HepG2 (cell line): ENCODE data around the gene RUNDC1. TPM values are rescaled to one million over a fixed set of nuclear protein-coding genes. Genes with fewer than 3 reads are reported as not detected.

Experiments used
- ATF5 ChIP-seq: sonication (generic); formaldehyde crosslinking; IDR thresholded peaks from 2 replicates; pipeline ENCODE4 v1.4.0; 2020; ENCODE audit warnings: mild to moderate bottlenecking, low read depth, missing genetic modification reagents
- ATF6 ChIP-seq: sonication (generic); formaldehyde crosslinking; conservative IDR thresholded peaks from 2 replicates; pipeline ENCODE4 v1.4.0; 2020; ENCODE audit warnings: missing genetic modification reagents
- EP300 ChIP-seq, 3 experiments: sonication (generic) in 1 of 3; formaldehyde crosslinking in 1 of 3; IDR thresholded peaks; 2 replicates each; pipeline versions ENCODE4 v1.5.1 to v1.6.1; 2011 to 2020; ENCODE audit warnings: low read depth in 2 of 3, low read length in 2 of 3, borderline replicate concordance in 1 of 3, improper control_type of control experiment in 1 of 3, mild to moderate bottlenecking in 1 of 3, missing genetic modification reagents in 1 of 3, moderate library complexity in 1 of 3
- FOXJ3 ChIP-seq: sonication (generic); formaldehyde crosslinking; IDR thresholded peaks from 2 replicates; pipeline ENCODE4 v1.4.0; 2020; ENCODE audit warnings: missing genetic modification reagents, mild to moderate bottlenecking, borderline replicate concordance
- FOXP4 ChIP-seq: sonication (generic); formaldehyde crosslinking; IDR thresholded peaks from 2 replicates; pipeline ENCODE4 v1.4.0; 2020; ENCODE audit warnings: missing genetic modification reagents
- HMGXB3 ChIP-seq: sonication (generic); formaldehyde crosslinking; IDR thresholded peaks from 2 replicates; pipeline ENCODE4 v1.4.0; 2020; ENCODE audit warnings: missing genetic modification reagents, borderline replicate concordance
- HNF1B ChIP-seq: sonication (generic); formaldehyde crosslinking; IDR thresholded peaks from 2 replicates; pipeline ENCODE4 v1.5.1; 2020; ENCODE audit warnings: mild to moderate bottlenecking, moderate library complexity, missing genetic modification reagents
- KLF13 ChIP-seq: sonication (generic); formaldehyde crosslinking; IDR thresholded peaks from 2 replicates; pipeline ENCODE4 v1.4.0; 2020; ENCODE audit warnings: mild to moderate bottlenecking, missing genetic modification reagents
- RFX1 ChIP-seq: fragments of 450-650 bp; IDR thresholded peaks from 2 replicates; pipeline ENCODE4 v1.6.1; 2017
- SRY ChIP-seq: sonication (generic); formaldehyde crosslinking; IDR thresholded peaks from 2 replicates; pipeline ENCODE4 v1.8.0; 2022; ENCODE audit warnings: mild to moderate bottlenecking, missing genetic modification reagents
- TOPORS ChIP-seq: sonication (generic); formaldehyde crosslinking; IDR thresholded peaks from 2 replicates; pipeline ENCODE4 v1.8.0; 2023; ENCODE audit warnings: mild to moderate bottlenecking, missing genetic modification reagents
- ZBTB26 ChIP-seq: IDR thresholded peaks from 2 replicates; pipeline ENCODE4 v1.6.1; 2016; ENCODE audit warnings: missing compliant biosample characterization, missing genetic modification reagents, borderline replicate concordance
- ZNF143 ChIP-seq: sonication (generic); formaldehyde crosslinking; IDR thresholded peaks from 2 replicates; pipeline ENCODE4 v1.4.0; 2020; ENCODE audit warnings: missing genetic modification reagents
- ZNF768 ChIP-seq: sonication (generic); formaldehyde crosslinking; IDR thresholded peaks from 2 replicates; pipeline ENCODE4 v1.4.0; 2020; ENCODE audit warnings: missing genetic modification reagents
- polyA plus RNA-seq, 8 experiments: library from polyadenylated mRNA; depleted of rRNA in 3 of 8; stranded (reverse) in 7 of 8; unstranded in 1 of 8; fragments of >200 nt; fragmentation: Illumina TruSeq in 4 of 8; extraction: Trizol in 4 of 8; gene quantifications; 2 replicates each; pipeline versions ENCODE4 v1.2.1 to v1.2.3, GENCODE V29; 2011 to 2016; ENCODE audit warnings: low read depth in 4 of 8, missing spikeins in 1 of 8, mixed read lengths in 1 of 8; ENCODE audit not compliant: insufficient read depth in 1 of 8
- total RNA-seq, 5 experiments: library from RNA; depleted of rRNA; stranded (reverse); fragments of >200 nt; fragmentation: Illumina TruSeq; extraction: Trizol; gene quantifications; 2 replicates each; pipeline ENCODE4 v1.2.3, GENCODE V29; 2016; ENCODE audit warnings: low read depth in 1 of 5

RUNDC1 gene
- total and polyA plus RNA-seq, 2 of the 13 experiments (the other 11 are each of a cell fraction or from before 2014, with no cell fraction given), result 10.3 to 11.4 TPM

- 0 out of 2 replicates have a peak, but pooled peaks have one; percentile 45 for TF ChIP-seq ATF6 (CRISPR knock-in tag)
- TF ChIP-seq FOXP4, result peak; percentile 52
- peak; percentile 64; the same call in 1 of the 2 replicates for TF ChIP-seq KLF13 (CRISPR knock-in tag)
- peak; percentile 81; the same call in 1 of the 2 replicates for TF ChIP-seq HMGXB3 (CRISPR knock-in tag)
- TF ChIP-seq TOPORS (CRISPR knock-in tag), result 0 out of 2 replicates have a peak, but pooled peaks have one; percentile 30
- 0 out of 2 replicates have a peak, but pooled peaks have one; percentile 39 for TF ChIP-seq SRY (CRISPR knock-in tag)
- no peak for TF ChIP-seq ATF5
- TF ChIP-seq ZNF768 (CRISPR knock-in tag), result peak; percentile 44; the same call in 1 of the 2 replicates
- TF ChIP-seq FOXJ3 (CRISPR knock-in tag), result peak; percentile 42; the same call in 1 of the 2 replicates
- peak; percentile 77; the same call in 1 of the 2 replicates for TF ChIP-seq ZBTB26 (CRISPR knock-in tag)
- TF ChIP-seq RFX1, result peak; percentile 88
- peak; percentile 69 for TF ChIP-seq HNF1B (CRISPR knock-in tag)
- 0 out of 2 replicates have a peak, but pooled peaks have one; percentile 42 for TF ChIP-seq ZNF143 (CRISPR knock-in tag)
- TF ChIP-seq EP300 (IDR thresholded peaks at IDR 0.05; ENCODE audit: low read depth in 2 of 2, low read length in 2 of 2), result peak in 1 of 2 experiments; percentile 54; a peak in 2 of 4 replicates
- TF ChIP-seq EP300 (CRISPR knock-in tag; IDR thresholded peaks at IDR 0.05; ENCODE audit: borderline replicate concordance), result no peak; the same call in 1 of the 2 replicates
These were observed 44.3 kb downstream of the RUNDC1 start, which contains the start of gene RND2 (continued) for GRCh38 chr17:43024407-43025289.
